Endothelial cell of umbilical vein (primary cell): Measurements from ENCODE around the gene ARHGAP22. TPM values are rescaled to one million over a fixed set of nuclear protein-coding genes. Genes with fewer than 3 reads are reported as not detected.

Experiments
- BruUV-seq: library from RNA; stranded (reverse); fragments of 400-500 nt; replicated peaks from 2 replicates; lab custom pipeline; 2021; lab: Mats Ljungman, UMichigan
- CTCF ChIA-PET: fragments of 300-600, 350-600 bp; sonication (Branson Sonifier 250); formaldehyde crosslinking; loops from one replicate; lab custom pipeline; 2021; ENCODE audit warnings: antibody characterized with exemption, inconsistent platforms; lab: Charles Lee
- POLR2A ChIA-PET: fragments of 300-600, 350-600 bp; sonication (Branson Sonifier 250); formaldehyde crosslinking; loops from one replicate; lab custom pipeline; 2021; ENCODE audit warnings: antibody characterized with exemption, inconsistent platforms; lab: Charles Lee
- DNase-seq: peaks from one replicate; pipeline ENCODE4 v3.0.0-alpha.2; 2011; ENCODE audit warnings: low read depth, low spot score
- FAIRE-seq: peaks from 2 replicates; lab custom pipeline; 2011; peaks lifted over from hg19 to GRCh38; lab: Jason Lieb, UNC
- H2AFZ ChIP-seq: 2 replicates; pipeline ENCODE4 v1.6.0; 2012; ENCODE audit warnings: low read depth, low read length, control low read depth, inconsistent platforms
- H3K27ac ChIP-seq: 2 replicates; pipeline ENCODE4 v1.5.1; 2011; ENCODE audit warnings: low read depth, mild to moderate bottlenecking, control low read depth, low read length, moderate library complexity; ENCODE audit not compliant: insufficient read depth
- H3K27me3 ChIP-seq, 2 experiments: 2 replicates each; pipeline versions ENCODE4 v1.6.0 to v1.6.1; 2011; ENCODE audit warnings: low read length in 2 of 2, mixed read lengths in 1 of 2; ENCODE audit not compliant: control insufficient read depth in 2 of 2, insufficient read depth in 2 of 2
- H3K36me3 ChIP-seq, 2 experiments: 2 replicates in 1 of 2; 3 replicates in 1 of 2; pipeline ENCODE4 v1.5.1; 2011; ENCODE audit warnings: low read length in 2 of 2, mild to moderate bottlenecking in 1 of 2, moderate library complexity in 1 of 2; ENCODE audit not compliant: control insufficient read depth in 2 of 2, insufficient read depth in 2 of 2; ENCODE audit errors: extremely low read depth in 1 of 2
- H3K4me1 ChIP-seq: 3 replicates; pipeline ENCODE4 v1.5.1; 2011; ENCODE audit warnings: mild to moderate bottlenecking, low read length; ENCODE audit not compliant: control insufficient read depth, insufficient read depth; ENCODE audit errors: extremely low read depth
- H3K4me2 ChIP-seq: 2 replicates; pipeline ENCODE4 v1.6.1; 2011; ENCODE audit warnings: low read length, control low read depth, mixed read lengths; ENCODE audit not compliant: insufficient read depth
- H3K4me3 ChIP-seq, 3 experiments: fragments of 200-600 bp in 1 of 3; sonication (generic), shearing (Covaris generic) in 1 of 3; replicated peaks in 1 of 3; 2 replicates each; pipeline ENCODE4 v1.5.1; 2011 to 2016; ENCODE audit warnings: control low read depth in 3 of 3, low read length in 3 of 3, mild to moderate bottlenecking in 2 of 3, inconsistent platforms in 1 of 3, low read depth in 1 of 3, moderate library complexity in 1 of 3; ENCODE audit not compliant: insufficient read depth in 1 of 3
- H3K79me2 ChIP-seq: 2 replicates; pipeline ENCODE4 v1.6.0; 2012; ENCODE audit warnings: low read length, inconsistent platforms; ENCODE audit not compliant: control insufficient read depth, insufficient read depth
- H3K9ac ChIP-seq: replicated peaks from 2 replicates; pipeline ENCODE3; 2011; ENCODE audit warnings: low read length, control low read depth; ENCODE audit not compliant: insufficient read depth; ENCODE audit errors: extremely low read depth
- H3K9me1 ChIP-seq: replicated peaks from 3 replicates; pipeline ENCODE4 v1.6.0; 2011; ENCODE audit warnings: mild to moderate bottlenecking, low read length; ENCODE audit not compliant: control insufficient read depth, insufficient read depth; ENCODE audit errors: extremely low read depth
- H3K9me3 ChIP-seq: replicated peaks from 2 replicates; pipeline ENCODE4 v1.5.1; 2012; ENCODE audit warnings: low read length, inconsistent platforms; ENCODE audit not compliant: control insufficient read depth, insufficient read depth
- H4K20me1 ChIP-seq: replicated peaks from 2 replicates; pipeline ENCODE3; 2011; ENCODE audit warnings: mild to moderate bottlenecking, low read length; ENCODE audit not compliant: control insufficient read depth, insufficient read depth; ENCODE audit errors: extremely low read depth
- EZH2 ChIP-seq: IDR thresholded peaks from 2 replicates; pipeline ENCODE4 v1.6.1; 2012; ENCODE audit warnings: borderline replicate concordance, low read depth, mild to moderate bottlenecking, moderate library complexity, low read length, inconsistent platforms; ENCODE audit not compliant: severe bottlenecking
- FOS ChIP-seq: IDR thresholded peaks from 2 replicates; pipeline ENCODE4 v1.6.1; 2011; ENCODE audit warnings: mild to moderate bottlenecking, low read length, moderate library complexity, borderline replicate concordance; ENCODE audit not compliant: insufficient read depth
- GATA2 ChIP-seq: IDR thresholded peaks from 2 replicates; pipeline ENCODE4 v1.7.0; 2011; ENCODE audit warnings: low read depth, mild to moderate bottlenecking, moderate library complexity, mixed read lengths, low read length; ENCODE audit not compliant: insufficient read length, insufficient read depth
- JUN ChIP-seq: IDR thresholded peaks from 2 replicates; pipeline ENCODE4 v1.6.1; 2011; ENCODE audit warnings: borderline replicate concordance, low read depth; ENCODE audit not compliant: insufficient read length, insufficient read depth
- MYC ChIP-seq: IDR thresholded peaks from one replicate; pipeline ENCODE4 v1.6.1; 2011; ENCODE audit warnings: mild to moderate bottlenecking, low read depth, low read length
- POLR2A ChIP-seq: IDR thresholded peaks from 2 replicates; pipeline ENCODE4 v1.6.1; 2012; ENCODE audit warnings: low read depth, mild to moderate bottlenecking, control low read depth, low read length
- POLR2AphosphoS5 ChIP-seq: IDR thresholded peaks from 2 replicates; pipeline ENCODE4 v1.6.1; 2012; ENCODE audit warnings: low read depth, mild to moderate bottlenecking, control low read depth, low read length, moderate library complexity; ENCODE audit not compliant: insufficient read depth
- dilution Hi-C: fragments of 300-500 bp; cut with MboI; formaldehyde crosslinking; loops from one replicate; pipeline ENCODE4 v1.15.0; 2019; ENCODE audit warnings: low sequenced_read_pairs; ENCODE audit not compliant: extremely low pct_ligation_motif_present
- intact Hi-C: fragments of 100-400 bp; cut with micrococcal nuclease; formaldehyde crosslinking; loops from one replicate; pipeline ENCODE4 v1.10.0; 2022
- polyA plus RNA-seq, 4 experiments: library from polyadenylated mRNA; depleted of rRNA in 3 of 4; stranded (reverse) in 3 of 4; unstranded in 1 of 4; fragments of >200 nt; gene quantifications; 2 replicates each; pipeline versions ENCODE4 v1.2.1 to v1.2.3, GENCODE V29; 2011 to 2012; ENCODE audit warnings: missing spikeins in 1 of 4
- total RNA-seq: library from RNA; stranded (reverse); gene quantifications from 2 replicates; pipeline ENCODE4 v1.2.3, GENCODE V29; 2021
- TF ChIP-seq, protein P1 (sequence below), 2 donors: IDR thresholded peaks; 1 replicate in 1 of 2; 2 replicates in 1 of 2; pipeline ENCODE4 v1.5.1; 2011; ENCODE audit warnings: low read length in 2 of 2, mild to moderate bottlenecking in 2 of 2, moderate library complexity in 2 of 2, control low read depth in 1 of 2, inconsistent platforms in 1 of 2, low read depth in 1 of 2; ENCODE audit not compliant: insufficient read depth in 1 of 2; ENCODE audit errors: extremely low read depth in 1 of 2
- TF ChIP-seq, protein P2 (sequence below): IDR thresholded peaks from 2 replicates; pipeline ENCODE4 v1.6.1; 2011; ENCODE audit not compliant: insufficient read depth, insufficient read length

ARHGAP22 gene
- total and polyA plus RNA-seq, 2 donors (not counting 3 experiments of a cell fraction or from before 2014, with no cell fraction given) = 8.6 to 50.3 TPM

DNA sequence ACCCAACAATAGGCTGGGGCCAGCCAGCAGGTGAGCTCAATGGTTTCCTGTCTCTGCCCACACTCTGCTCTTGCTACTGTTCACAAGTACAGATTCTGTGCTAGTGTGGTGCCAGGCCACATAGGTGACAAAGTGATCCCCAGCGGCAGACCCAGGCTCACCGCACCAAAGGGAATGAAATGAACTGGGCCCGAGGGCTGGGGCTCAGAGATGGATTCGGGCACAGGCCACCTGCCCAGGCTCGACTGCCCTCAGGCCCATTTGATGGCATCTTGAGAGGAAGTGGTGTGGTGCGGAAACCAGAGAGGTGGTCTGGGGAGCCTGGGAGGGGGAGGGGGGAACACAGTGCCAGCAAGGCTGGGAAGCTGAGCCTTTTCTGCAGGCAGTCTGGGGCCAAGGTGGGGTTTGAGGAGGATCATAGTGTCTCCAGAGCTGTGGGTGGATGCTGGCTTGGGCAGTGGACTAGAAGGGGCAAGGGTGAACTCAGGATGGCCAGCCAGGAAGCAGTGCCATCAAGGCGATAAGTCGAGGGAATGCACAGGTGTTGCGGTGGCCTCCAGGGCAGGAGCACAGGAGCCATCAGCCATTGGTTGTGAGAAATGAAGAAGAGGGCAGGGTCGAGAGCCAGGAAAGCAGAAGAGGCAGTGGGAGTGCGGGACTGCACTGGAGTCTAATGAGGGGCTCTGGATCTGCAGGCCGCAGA lies 85.2 kb downstream of the ARHGAP22 start:
- BruUV-seq = no TSS peak
- FAIRE-seq (no peak), DNase-seq (no peak)
- TF ChIP-seq MYC (no peak), GATA2 (no peak), FOS (no peak)
- TF ChIP-seq, protein P1, sequence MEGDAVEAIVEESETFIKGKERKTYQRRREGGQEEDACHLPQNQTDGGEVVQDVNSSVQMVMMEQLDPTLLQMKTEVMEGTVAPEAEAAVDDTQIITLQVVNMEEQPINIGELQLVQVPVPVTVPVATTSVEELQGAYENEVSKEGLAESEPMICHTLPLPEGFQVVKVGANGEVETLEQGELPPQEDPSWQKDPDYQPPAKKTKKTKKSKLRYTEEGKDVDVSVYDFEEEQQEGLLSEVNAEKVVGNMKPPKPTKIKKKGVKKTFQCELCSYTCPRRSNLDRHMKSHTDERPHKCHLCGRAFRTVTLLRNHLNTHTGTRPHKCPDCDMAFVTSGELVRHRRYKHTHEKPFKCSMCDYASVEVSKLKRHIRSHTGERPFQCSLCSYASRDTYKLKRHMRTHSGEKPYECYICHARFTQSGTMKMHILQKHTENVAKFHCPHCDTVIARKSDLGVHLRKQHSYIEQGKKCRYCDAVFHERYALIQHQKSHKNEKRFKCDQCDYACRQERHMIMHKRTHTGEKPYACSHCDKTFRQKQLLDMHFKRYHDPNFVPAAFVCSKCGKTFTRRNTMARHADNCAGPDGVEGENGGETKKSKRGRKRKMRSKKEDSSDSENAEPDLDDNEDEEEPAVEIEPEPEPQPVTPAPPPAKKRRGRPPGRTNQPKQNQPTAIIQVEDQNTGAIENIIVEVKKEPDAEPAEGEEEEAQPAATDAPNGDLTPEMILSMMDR (IDR thresholded peaks at IDR 0.05; ENCODE audit: extremely low read depth in 1 of 2, insufficient read depth in 1 of 2, low read depth in 1 of 2, low read length in 2 of 2) = no peak
- Histone ChIP-seq H4K20me1 (no peaks in the 10 kb centered on the region), H2AFZ (no peak overlapping the region), H3K79me2 (peaks cover 74% of the 10 kb centered on the region), H3K36me3 (no peaks in the 10 kb centered on the region), H3K4me1 (peaks cover 7% of the 10 kb centered on the region), H3K27ac (no peak overlapping the region), H3K4me2 (no peak overlapping the region), H3K9me3 (peaks cover 2% of the 10 kb centered on the region), H3K4me3 (no peak overlapping the region), H3K27me3 (no peaks in the 10 kb centered on the region), H3K9me1 (no peaks in the 10 kb centered on the region), H3K9ac (no peak overlapping the region)
- dilution Hi-C loops = no loop called here
- intact Hi-C loops = loop anchor here (5.0 kb wide), 1 partner anchor 212 kb away; the partner anchor contains the start of gene MAPK8
- POLR2A ChIA-PET = no interaction called here
- CTCF ChIA-PET = interaction anchor here (1.1 to 1.9 kb wide), 2 partner anchors 136 to 155 kb away, joined by 3 to 6 read pairs; no protein-coding TSS in a partner anchor

DNA sequence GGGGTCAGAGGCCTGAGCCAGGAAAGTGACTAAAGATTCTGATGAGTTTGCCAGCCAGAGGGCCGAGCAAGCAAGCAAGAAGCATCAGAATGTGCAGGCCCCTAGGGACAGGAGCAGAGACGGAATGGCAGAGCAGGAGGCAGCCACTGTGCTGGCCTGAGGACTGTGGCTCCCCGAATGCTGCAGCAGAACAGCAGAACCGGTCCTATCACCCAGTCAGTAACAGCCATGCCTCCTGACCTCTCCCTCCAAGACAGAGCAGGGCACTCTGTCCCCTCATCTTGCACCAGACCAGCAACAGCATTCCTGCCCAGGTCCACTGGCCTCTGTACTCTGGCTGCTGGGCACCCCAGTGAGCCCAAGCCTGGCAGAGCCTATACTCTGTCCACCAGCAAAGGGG lies 85.9 kb downstream of the ARHGAP22 start:
- H3K9me3 ChIP-seq = peaks cover 2% of the 10 kb centered on the region
- no peak overlapping the region for H3K4me2 ChIP-seq
- BruUV-seq = no TSS peak
- TF ChIP-seq POLR2A = no peak
- no peak for TF ChIP-seq EZH2
- TF ChIP-seq, protein P1 (IDR thresholded peaks at IDR 0.05; ENCODE audit: extremely low read depth in 1 of 2, insufficient read depth in 1 of 2, low read depth in 1 of 2, low read length in 2 of 2) = no peak
- TF ChIP-seq, protein P2, sequence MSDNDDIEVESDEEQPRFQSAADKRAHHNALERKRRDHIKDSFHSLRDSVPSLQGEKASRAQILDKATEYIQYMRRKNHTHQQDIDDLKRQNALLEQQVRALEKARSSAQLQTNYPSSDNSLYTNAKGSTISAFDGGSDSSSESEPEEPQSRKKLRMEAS = no peak
- no peak for TF ChIP-seq POLR2AphosphoS5
- TF ChIP-seq MYC = no peak
- TF ChIP-seq FOS = no peak
- TF ChIP-seq JUN = no peak
- no peak for TF ChIP-seq GATA2
- DNase-seq = no peak
- dilution Hi-C loops = no loop called here
- H2AFZ ChIP-seq = no peak overlapping the region
- intact Hi-C loops = no loop called here
- H3K36me3 ChIP-seq = no peaks in the 10 kb centered on the region
- CTCF ChIA-PET = interaction anchor here (1.1 kb wide), 1 partner anchor 137 kb away, joined by 3 read pairs; no protein-coding TSS in a partner anchor
- H3K27ac ChIP-seq = no peak overlapping the region
- peaks cover 77% of the 10 kb centered on the region for H3K79me2 ChIP-seq
- POLR2A ChIA-PET = no interaction called here
- H4K20me1 ChIP-seq = no peaks in the 10 kb centered on the region
- no peak overlapping the region for H3K4me3 ChIP-seq
- FAIRE-seq = no peak
- no peak overlapping the region for H3K9ac ChIP-seq
- H3K9me1 ChIP-seq = no peaks in the 10 kb centered on the region
- H3K4me1 ChIP-seq = peaks cover 4% of the 10 kb centered on the region
- H3K27me3 ChIP-seq = no peaks in the 10 kb centered on the region
